ENCODE measurements around the gene ABCB9. TPM values are rescaled to one million over a fixed set of nuclear protein-coding genes. Genes with fewer than 3 reads are reported as not detected.
"Not testable (repeated sequence)": the region's sequence is repeated elsewhere in the genome, so short reads cannot be mapped to it uniquely, and the experiment has no call there.

ABCB9 gene
- total RNA-seq, 1 donor from 2014 or later: 4.4 TPM

DNA sequence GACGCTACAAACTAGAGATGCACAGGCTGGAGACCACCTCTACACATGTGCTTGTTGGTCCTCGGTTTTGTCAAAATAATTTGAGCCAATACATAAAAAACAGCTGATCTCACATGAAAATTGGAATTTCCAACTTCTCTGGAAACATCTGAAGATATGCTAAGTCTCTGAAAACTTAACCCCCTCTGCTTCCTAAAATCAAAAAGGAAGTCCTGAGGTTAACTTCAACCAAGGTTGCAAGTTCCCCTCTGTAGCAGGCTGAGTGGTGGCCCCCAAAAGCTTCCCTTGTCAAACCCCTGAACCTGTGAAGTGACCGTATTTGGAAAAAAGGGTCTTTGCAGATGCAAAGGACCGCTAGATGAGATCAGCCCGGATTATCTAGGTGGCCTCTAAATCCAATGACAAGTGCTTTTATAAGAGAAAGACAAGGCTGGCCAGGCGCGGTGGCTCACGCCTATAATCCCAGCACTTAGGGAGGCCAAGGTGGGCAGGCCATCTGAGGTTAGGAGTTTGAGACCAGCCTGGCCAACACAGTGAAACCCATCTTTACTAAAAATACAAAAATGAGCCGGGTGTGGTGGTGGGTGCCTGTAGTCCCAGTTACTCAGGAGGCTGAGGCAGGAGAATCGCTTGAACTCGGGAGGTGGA is 38.4 kb downstream of the ABCB9 start:
- DNase-seq (ENCODE audit: missing footprints) (peak; percentile 51), ATAC-seq (no peak)
- intact Hi-C loops (cut with DNase I): no loop called here

DNA sequence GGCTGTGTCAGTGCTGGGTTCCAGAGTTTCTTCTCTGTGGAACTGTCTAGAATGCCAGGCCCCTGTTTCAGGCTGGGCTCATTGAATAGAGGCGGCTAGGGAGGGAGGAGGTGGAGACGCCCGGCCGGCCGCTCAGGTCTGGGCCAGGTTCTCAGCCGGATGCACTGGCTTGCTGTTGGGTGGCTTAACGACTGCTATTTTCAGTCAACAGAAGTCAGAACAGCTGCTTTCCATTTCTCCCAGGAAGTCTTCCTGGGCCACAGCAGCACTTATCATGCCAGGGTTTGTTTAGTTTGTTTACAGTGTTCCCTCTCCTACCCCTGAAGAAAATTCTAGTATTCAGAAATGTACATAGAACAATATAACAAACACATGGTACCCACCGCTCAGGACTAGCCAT is 44.3 kb downstream of the ABCB9 start:
- intact Hi-C loops (cut with DNase I): no loop called here
- DNase-seq (ENCODE audit: missing footprints): no peak
- ATAC-seq: no peak

GRCh38 chr12:122920687-122921086 is 45.6 kb downstream of the ABCB9 start:
- intact Hi-C loops (cut with DNase I): no loop called here
- no peak for ATAC-seq
- DNase-seq (ENCODE audit: missing footprints): no peak

- intact Hi-C loops (cut with DNase I): no loop called here
- DNase-seq (ENCODE audit: missing footprints) (no peak), ATAC-seq (no peak)
Observed at GRCh38 chr12:122918827-122919226, 47.4 kb downstream of the ABCB9 start.

DNA sequence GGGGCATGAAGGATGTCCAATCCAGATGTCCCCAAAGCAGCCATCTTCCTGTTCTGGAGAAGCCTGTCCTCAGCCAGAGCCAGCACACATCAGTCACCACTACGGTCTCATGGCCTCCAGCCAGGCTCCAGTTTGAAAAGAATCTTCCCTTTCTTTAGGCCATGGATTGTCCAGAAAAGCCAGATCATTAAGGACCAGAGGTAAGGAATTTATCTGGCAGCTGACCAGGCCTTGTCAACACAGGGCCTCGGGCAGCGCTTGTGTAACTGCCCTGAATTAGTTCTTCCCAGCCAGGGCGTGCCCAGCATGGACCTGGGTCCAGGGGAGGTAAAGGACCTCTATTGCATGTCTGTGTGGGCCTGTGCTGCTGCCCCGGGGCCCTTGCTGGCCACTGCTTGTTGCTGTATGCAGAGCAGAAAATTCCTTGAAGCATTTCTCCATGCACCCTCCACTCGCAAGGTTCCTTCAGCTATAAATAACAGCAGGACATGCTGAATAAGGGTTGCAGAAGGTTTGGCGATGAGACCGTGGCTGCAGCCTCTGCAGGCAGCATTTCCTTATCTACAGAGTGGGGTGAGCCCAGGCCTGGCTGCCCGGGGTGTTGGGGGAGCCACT is 48.6 kb downstream of the ABCB9 start:
- ATAC-seq: peak; percentile 85
- DNase-seq (ENCODE audit: missing footprints): peak; percentile 79
- intact Hi-C loops (cut with DNase I): no loop called here

DNA sequence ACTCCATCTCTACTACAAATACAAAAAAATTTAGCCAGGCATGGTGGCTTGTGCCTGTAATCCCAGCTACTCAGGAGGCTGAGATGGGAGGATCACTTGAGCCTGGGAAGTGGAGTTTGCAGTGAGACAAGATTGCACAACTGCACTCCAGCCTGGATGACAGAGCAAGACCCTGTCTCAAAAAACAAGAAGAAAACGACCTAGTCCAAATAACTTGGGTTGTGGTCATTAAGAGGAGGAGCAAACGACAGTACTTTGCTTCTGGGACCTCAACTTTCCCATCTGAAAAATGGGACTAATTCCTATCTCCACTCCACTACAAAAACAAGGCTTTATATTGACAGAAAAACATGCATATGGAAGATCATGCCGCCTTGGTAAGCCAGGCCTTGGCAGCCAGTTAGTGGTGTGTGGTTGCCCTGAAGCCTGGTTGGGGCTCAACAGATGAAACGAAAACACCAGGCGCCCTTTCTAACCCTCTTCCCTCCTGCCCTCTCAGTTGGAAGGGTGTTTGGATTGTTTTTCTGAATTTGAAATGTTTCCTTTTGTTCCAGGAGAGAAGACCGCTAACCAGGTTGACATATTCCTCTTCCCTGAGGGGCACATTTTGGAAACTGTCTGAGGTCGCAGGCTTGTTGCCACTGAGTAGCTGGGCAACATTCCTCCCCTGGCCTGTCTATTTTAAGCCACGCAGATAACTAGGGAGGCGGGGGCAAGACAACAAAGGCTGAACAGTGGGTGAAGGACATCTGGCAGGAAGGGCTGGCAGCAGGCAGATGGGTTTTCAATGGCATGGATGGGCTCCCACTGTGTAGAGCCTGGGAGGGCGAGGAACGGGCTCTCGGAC is 56.6 kb downstream of the ABCB9 start:
- peak; percentile 94 for ATAC-seq
- DNase-seq (ENCODE audit: missing footprints): peak; percentile 73
- intact Hi-C loops (cut with DNase I): no loop called here

DNA sequence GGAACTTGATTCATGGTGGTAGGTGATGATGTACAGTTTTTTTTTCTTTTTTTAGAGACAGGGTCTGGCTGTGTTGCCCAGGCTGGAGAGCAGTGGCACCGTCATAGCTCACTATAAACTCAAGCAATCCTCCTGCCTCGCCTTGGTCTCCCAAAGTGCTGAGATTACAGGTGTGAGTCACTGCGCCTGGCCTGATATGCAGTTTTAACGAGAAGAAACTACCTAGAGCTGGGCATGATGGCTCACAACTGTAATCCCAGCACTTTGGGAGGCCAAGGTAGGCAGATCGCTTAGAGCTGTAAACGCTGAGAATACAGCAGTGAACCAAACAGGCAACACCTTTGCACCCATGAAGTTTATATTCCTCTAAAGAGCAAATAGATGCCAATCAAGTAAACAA is 57.3 kb downstream of the ABCB9 start:
- intact Hi-C loops (cut with DNase I): no loop called here
- no peak for ATAC-seq

GRCh38 chr12:122905258-122905657 is 61.0 kb downstream of the ABCB9 start:
- intact Hi-C loops (cut with DNase I); DNase-seq (ENCODE audit: missing footprints); ATAC-seq: not testable (repeated sequence)

More for the DNA sequence above, 57.3 kb downstream of the ABCB9 start:
- DNase-seq (ENCODE audit: missing footprints): no peak

- ATAC-seq (no peak), DNase-seq (ENCODE audit: missing footprints) (no peak)
- intact Hi-C loops (cut with DNase I): no loop called here
Observed at GRCh38 chr12:122903693-122904034, 62.6 kb downstream of the ABCB9 start.

DNA sequence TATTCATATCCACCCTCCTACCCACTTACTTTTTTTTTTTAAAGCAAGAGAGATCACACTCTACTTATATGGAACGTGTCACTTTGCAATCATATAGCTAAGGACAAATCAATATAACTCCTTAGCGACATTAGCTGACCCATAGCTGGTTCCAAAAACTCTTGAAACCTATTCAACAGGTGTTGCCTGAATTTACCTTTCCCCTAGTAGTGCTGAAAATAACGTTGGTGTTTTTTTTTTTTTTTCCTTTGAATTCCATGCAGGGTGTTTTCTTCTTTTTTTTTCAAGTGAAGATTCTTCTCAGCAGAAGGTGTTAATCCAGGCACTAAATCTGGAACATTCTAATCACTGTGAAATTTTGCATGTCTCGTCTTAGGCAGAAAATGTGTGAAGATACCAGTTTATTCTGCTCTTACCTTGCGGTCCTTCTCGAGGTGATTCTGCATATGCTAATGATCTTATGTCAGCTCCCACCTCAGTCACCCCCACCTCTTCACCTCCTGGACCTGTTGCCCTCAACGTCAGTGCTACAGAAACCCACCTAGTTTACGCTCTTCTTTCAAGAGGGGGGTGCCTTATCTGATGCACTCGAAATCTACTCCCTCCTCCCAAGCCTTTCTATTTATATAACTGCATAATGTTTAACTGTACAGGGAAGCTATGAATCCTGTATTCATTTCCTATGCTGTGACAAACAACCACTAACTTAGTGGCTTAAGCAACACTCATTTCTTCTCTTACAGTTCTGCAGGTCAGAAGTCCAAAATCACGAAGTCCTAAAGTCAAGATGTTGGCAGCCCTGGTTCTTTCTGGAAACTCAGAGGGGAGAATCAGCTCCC is 63.2 kb downstream of the ABCB9 start:
- ATAC-seq: no peak

GRCh38 chr12:122899887-122900286 is 66.4 kb downstream of the ABCB9 start:
- DNase-seq (ENCODE audit: missing footprints) (no peak), ATAC-seq (no peak)
- intact Hi-C loops (cut with DNase I): loop anchor here (5.0 kb wide), 1 partner anchor 42 kb away; no protein-coding TSS in a partner anchor

More for the DNA sequence above, 63.2 kb downstream of the ABCB9 start:
- DNase-seq (ENCODE audit: missing footprints): no peak
- intact Hi-C loops (cut with DNase I): no loop called here

- no peak for DNase-seq (ENCODE audit: missing footprints)
- no peak for ATAC-seq
- intact Hi-C loops (cut with DNase I): loop anchor here (5.0 kb wide), 1 partner anchor 46 kb away; no protein-coding TSS in a partner anchor
Observed at GRCh38 chr12:122896662-122897061, 69.6 kb downstream of the ABCB9 start.

- DNase-seq (ENCODE audit: missing footprints) (peak; percentile 93), ATAC-seq (peak; percentile 78)
- intact Hi-C loops (cut with DNase I): loop anchor here (2.0 to 5.0 kb wide), 2 partner anchors 23 to 46 kb away; no protein-coding TSS in a partner anchor
Observed at GRCh38 chr12:122895704-122896636, 70.3 kb downstream of the ABCB9 start, which contains the start of gene VPS37B. TSS of gene VPS37B (minus strand) at chr12:122896124. CDS start at chr12:122896062, 62 bp downstream.

DNA sequence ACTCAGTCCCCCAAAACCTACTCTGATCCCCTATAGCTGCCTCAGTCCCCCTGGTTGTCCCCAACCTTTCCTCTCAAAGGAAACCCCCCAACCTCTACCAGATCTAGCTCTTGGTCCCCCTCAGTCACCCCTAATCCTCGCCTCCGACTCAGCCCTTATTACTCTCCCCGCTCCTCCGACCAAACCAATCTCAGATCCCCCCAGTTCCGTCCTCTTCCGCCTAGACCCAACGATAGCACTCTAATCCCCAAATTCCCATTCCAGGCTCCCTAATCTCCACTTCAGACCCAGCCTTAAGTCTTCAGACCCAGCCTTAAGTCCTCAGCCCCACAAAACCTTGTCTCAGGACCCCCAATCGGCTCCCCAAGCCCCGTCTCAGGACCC is 71.0 kb downstream of the ABCB9 start:
- intact Hi-C loops (cut with DNase I): loop anchor here (2.0 to 5.0 kb wide), 2 partner anchors 23 to 47 kb away; no protein-coding TSS in a partner anchor
- no peak for DNase-seq (ENCODE audit: missing footprints)
- ATAC-seq: peak; percentile 14

GRCh38 chr12:122894193-122895121 is 71.8 kb downstream of the ABCB9 start:
- DNase-seq (ENCODE audit: missing footprints): no peak
- peak; percentile 18 for ATAC-seq
- intact Hi-C loops (cut with DNase I): loop anchor here (2.0 to 5.0 kb wide), 2 partner anchors 22 to 48 kb away; no protein-coding TSS in a partner anchor

Measured in Right ventricle myocardium inferior (tissue), 1 donor.